Right ventricle myocardium superior (tissue), 1 donor: ENCODE measurements around the gene AICDA. TPM values are rescaled to one million over a fixed set of nuclear protein-coding genes. Genes with fewer than 3 reads are reported as not detected.
"Not testable (repeated sequence)": the region's sequence is repeated elsewhere in the genome, so short reads cannot be mapped to it uniquely, and the experiment has no call there.

Experiments
- ATAC-seq: fragments of 200-7000 bp; cut with Tn5 transposase; one replicate; pipeline ENCODE4 v1.9.1; 2020; ENCODE audit warnings: mild to moderate bottlenecking; ENCODE audit not compliant: poor library complexity
- DNase-seq: peaks from one replicate; pipeline ENCODE4 v3.0.0-alpha.2; 2020
- intact Hi-C: fragments of 100-400 bp; cut with DNase I; formaldehyde crosslinking; loops from one replicate; pipeline ENCODE4 v1.11.2; 2022
- long read RNA-seq: library from polyadenylated mRNA; unstranded; transcript quantifications from one replicate; pipeline ENCODE4 v2.0.0, GENCODE V29; 2021
- total RNA-seq: library from RNA; stranded (reverse); fragmentation: NEBNext Ultra II Directional; extraction: Animal tissue kit (Norgen Biotek cat#: 25700); gene quantifications from one replicate; pipeline ENCODE4 v1.2.1, GENCODE V29; 2021
- donor health status: DM: no; HTN: yes; CAD: no; lungs with severe emphysema.

The AICDA gene
- total RNA-seq, result not detected
- long read RNA-seq, result 0 reads

DNA sequence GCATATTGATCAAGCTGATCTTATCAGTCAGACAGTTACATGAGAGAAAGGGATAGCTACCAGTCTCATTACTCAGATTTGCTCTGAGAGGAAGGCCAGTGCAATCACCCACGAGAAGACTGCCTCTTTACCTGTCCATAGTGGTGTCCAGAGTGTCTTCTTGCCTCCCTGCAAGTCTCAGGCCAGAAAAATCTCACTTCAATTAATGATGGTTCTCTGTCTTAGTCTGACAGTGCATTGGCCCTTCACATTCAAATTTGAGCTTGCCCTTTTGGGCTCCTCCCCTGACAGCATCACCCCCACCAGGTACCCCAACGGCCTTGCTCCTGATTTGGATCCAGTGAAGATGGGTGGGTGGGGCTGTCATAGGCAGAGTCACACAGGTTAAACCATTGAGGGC lies at the start of gene AICDA:
Gene AICDA, minus strand, starts transcription at position 231 of the 400 bp plus-strand sequence. Its CDS starts 92 bp downstream, at position 139.
- DNase-seq (no peak), ATAC-seq (no peak)
- intact Hi-C loops, result no loop called here

DNA sequence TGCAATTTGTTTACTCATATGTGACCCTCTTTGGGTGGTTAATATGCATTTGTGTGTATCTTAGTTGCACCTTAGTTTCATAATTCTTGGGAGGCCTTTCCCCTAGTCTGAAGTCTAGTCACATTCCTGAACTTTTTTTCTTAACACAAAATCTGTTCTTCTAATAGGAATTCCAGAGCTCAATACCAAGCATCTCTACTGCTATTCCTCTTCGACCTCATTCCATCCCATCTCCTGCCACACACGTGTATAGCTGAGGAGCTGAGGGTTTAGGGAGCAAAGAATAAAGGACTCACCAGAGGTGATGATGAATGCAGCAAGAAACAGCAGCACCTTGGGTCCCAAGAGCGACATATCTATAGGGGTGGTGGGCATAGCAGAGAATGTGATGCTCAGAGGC lies 49.1 kb upstream of the AICDA start:
- intact Hi-C loops, result no loop called here
- DNase-seq, result no peak
- no peak for ATAC-seq

DNA sequence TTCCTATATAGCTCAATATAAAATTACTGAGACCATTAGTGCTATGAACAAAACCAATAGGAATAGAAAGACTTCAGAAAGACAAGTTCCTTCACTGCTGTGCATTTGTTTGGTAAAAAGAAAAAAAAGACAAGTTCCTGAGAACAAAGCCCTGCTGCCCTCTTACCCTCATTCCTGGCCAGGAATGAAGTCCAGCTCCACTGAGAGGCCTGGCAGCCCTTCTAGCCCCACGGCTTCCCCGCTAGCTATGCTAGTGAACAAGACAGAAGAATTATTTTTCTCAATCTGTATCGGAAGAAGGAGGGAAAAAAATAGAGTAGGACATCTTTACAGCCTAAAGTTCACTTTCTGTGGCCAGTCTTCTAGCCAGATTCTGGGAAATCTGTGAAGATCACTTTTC lies 48.4 kb upstream of the AICDA start:
- no peak for ATAC-seq
- intact Hi-C loops, result no loop called here
- DNase-seq, result no peak

DNA sequence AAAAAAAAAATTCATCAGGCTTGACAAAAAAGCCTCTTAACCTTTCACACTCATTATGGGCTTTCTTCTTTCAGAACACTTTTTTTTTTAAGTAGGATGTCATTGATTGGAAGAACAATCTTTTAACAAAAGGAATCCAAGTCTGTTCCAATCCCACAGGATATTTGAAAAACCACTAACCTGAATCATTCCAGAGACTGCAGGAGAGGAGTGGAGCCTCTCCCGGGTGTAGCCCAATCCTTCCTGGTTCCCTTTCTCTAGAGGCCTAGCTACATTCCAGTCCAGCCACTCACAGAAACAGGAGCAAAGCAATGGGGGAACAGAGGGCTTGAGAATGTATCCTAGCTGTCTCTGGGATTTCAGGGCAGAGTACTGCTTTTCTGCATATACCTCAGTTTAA lies 45.7 kb upstream of the AICDA start:
- no peak for DNase-seq
- no peak for ATAC-seq
- intact Hi-C loops, result no loop called here

DNA sequence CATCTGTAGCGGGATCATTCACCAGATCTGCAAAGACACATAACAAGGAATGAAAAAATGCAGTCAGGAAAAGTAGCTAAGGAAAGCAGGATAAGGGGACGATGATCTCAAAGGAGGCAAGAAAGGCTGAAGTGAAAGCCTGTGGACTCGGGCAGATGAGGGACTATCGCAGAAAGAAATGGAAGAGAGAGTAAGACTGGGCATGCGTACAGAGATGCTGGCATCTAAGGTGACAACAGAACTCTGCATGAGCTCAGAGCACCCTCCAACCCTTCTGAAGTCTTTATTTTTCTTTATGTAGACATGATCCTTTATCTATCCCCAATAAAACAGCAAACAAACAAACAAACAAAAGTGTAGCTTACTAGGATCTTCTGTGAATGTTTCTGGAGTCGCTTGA lies 42.8 kb upstream of the AICDA start:
- ATAC-seq (no peak), DNase-seq (no peak)
- intact Hi-C loops, result no loop called here

DNA sequence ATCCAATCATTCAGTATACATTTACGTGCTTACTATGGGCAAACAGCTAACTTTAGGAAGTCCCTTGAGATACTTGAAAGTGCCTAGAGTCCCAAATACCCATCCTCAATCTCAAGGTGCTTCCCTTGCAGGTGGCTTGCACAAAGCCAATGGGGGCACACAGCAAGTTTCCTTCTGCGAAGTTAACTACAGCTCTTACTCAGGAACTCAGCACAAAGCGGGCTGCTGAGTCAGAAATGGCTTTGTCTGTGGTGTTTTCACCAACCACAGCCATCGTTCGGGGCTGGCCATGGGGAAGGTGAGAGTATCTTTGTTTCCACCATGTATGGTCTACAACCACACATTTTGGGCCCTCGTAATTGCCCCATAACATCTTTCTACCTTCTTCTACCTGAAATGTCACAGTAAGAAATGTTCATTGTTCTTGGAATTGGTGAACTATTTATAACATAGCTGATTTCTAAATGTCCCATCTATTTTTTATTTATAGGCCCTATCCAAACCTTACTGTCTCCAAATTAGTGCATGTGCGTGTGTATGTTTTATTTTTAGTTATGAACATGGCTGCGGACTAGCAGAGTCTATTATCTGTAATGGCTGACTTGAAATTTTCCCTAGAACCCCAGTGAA lies 36.0 kb upstream of the AICDA start:
- DNase-seq (no peak), ATAC-seq (no peak)
- intact Hi-C loops, result no loop called here

DNA sequence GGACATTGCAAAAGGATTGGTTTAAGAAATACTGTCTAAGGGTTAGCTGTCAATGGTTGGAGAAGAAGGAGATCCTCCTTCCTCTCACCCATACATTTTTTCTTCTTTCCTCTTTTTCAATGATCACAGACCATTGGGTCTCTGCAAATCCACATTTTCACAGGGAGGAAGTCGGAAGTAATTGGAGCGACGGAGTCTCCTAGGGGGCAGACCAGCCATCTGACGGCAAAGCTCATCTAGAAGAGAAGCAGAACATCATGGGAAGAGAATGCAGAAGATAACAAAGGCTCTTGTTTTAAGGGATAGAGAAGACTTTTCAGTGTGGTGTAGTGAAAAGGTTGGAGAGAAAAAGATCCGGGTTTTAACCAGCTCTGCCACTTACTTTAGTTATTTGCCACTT lies 35.3 kb upstream of the AICDA start:
- DNase-seq, result no peak
- no peak for ATAC-seq
- intact Hi-C loops, result no loop called here

DNA sequence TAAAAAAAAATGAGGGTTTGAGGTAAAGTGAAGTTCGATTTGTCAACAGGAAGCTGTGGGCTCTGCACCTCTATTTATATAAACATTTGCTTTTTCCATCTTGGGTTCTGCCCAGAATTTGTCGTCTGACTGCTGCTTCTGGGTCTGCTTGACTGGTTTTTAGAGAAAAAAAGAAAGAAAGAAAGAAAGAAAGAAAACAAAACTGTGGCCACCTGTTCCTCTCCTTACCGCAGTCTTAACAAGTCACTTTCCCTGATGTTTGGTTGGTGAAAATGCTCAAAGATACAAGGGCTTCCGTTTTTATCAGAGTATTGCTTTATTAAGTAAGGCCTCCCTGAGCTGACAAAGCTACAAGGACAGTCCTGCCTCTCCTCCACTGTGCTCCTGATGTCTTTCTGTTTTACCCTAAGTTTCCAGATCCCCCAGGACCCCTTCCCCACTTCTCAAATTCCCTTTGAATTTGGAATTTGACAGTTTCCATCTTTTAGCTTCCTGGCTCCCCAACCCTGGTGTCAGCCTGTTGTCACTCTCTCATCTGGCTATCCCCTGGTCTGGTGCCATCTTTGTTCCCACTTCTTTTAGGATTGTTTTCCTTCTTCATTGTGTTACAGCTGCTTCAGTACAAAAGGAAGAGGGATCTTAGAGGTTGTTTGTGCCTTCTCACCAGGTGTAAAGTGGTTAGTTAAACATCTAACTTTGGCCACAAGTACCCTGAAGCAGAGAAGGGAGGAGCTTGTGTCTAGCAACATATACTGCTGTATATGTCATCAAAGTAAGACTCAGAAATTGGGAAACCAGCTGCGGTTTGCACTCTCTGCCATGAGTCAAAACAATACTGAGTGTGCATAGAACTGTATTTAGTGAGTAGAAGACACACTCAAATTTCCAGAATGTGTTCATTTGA lies 31.9 kb upstream of the AICDA start:
- no peak for DNase-seq
- intact Hi-C loops, result no loop called here
- no peak for ATAC-seq

DNA sequence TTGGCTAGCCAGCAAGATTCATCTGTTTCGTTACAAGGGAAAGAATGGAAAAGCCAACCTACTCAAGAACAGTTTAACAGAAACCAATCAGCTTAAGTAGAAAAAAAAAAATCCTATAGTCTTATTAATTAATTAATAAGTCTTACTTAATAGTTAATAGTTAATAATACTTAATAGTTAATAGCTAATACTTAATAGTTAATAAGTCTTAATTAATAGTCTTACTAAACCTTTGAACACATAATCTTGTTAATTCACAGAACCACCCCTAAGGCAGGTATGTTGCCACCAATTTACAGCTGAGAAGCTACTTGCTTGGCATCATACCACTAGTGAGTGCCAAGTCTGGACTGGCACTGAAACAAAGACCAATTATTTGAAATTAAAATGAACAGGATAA lies 30.1 kb upstream of the AICDA start:
- intact Hi-C loops, result no loop called here
- no peak for DNase-seq
- no peak for ATAC-seq

DNA sequence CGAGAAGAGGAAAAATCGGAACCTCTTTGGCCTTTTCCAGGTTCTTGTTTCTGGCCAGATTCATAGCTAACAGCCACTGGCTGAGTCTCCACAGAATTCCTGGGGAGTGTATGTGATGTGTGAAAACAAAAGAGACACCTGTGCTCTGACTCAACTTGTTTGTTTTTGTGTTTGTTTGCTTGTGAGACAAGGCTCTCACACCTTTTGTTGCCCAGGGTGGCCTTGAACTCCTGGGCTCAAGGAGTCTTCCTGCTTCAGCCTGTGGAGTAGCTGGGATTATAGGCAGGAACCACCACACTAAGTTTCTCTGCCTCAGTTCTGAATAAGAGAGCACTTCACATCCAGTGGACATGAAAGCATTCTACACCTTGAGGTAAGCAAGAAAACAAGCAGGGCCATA lies 27.3 kb upstream of the AICDA start:
- DNase-seq, result no peak
- intact Hi-C loops, result no loop called here
- ATAC-seq, result no peak

DNA sequence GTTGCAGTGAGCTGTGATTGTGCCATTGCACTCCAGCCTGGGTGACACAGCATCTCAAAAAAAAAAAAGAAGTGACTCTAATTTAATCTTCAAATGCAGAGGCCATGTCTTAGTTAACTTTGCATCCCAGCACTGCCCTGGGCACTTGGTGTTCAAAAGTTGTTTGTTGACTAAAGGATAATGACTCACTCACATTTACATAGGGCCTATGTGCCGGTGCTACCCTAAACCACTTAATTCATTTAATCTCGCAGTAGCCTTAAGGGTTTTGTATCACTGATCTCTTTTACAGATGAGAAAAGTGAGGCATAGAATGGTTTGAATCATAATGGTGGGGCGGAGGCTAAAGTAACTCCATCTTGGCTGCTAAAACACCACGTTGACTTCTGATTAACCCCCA lies 26.3 kb upstream of the AICDA start:
- ATAC-seq, result no peak
- no peak for DNase-seq

DNA sequence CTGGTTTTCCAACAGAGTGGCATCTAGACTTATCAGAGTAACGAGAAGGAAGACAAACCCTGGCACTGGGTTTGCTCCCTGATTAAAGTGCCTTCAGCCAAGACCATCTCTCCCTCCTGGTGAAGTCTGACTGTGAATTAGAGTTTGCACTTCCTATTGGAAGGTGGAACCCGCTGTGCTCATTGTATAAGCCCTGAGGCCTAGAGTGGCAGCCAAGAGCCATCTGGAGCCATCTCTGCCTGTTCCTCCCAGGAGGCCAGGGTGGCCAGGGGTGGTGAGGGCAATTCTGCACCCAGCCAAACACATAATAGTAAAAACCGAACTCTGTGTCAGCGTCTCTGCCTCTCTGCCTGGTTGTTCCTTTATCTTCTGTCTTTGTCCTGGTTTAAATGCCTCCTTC lies 25.0 kb upstream of the AICDA start:
- DNase-seq (no peak), ATAC-seq (no peak)
- intact Hi-C loops, result no loop called here

More for the DNA sequence above, 26.3 kb upstream of the AICDA start:
- intact Hi-C loops, result no loop called here

DNA sequence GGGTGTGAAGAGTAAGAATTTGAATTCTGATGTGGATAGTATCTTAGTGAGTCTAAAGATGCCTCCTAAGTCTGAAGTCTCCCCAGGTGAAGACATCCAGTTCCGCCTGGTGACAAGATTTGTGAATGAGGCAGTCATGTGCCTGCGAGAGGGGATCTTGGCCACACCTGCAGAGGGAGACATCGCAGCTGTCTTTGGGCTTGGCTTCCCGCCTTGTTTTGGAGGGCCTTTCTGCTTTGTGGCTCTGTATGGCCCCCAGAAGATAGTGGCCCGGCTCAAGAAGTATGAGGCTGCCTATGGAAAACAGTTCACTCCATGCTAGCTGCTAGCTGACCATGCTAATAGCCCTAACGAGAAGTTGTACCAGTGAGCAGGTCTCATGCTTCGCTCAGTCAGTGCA lies 24.6 kb upstream of the AICDA start:
- intact Hi-C loops, result no loop called here
- DNase-seq (no peak), ATAC-seq (no peak)

DNA sequence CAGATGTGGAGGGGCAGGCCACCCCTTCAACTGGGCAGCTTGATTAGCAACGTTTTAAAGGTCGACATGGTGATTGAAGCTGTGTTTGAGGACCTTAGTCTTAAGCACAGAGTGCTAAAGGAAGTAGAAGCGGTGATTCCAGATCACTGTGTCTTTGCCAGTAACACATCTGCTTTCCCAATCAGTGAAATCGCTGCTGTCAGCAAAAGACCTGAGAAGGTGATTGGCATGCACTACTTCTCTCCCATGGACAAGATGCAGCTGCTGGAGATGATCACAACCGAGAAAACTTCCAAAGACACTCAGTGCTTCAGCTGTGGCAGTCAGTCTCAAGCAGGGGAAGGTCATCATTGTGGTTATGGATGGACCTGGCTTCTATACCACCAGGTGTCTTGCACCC lies 23.9 kb upstream of the AICDA start:
- intact Hi-C loops, result no loop called here
- DNase-seq (no peak), ATAC-seq (no peak)

DNA sequence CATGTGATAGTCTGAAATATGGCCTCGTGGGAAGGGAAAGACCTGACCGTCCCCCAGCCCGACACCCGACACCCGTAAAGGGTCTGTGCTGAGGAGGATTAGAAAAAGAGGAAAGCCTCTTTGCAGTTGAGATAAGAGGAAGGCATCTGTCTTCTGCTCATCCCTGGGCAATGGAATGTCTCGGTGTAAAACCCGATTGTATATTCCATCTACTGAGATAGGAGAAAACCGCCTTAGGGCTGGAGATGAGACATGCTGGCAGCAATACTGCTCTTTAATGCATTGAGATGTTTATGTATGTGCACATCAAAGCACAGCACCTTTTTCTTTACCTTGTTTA lies 23.3 kb upstream of the AICDA start:
- ATAC-seq, DNase-seq, intact Hi-C loops: not testable (repeated sequence)

DNA sequence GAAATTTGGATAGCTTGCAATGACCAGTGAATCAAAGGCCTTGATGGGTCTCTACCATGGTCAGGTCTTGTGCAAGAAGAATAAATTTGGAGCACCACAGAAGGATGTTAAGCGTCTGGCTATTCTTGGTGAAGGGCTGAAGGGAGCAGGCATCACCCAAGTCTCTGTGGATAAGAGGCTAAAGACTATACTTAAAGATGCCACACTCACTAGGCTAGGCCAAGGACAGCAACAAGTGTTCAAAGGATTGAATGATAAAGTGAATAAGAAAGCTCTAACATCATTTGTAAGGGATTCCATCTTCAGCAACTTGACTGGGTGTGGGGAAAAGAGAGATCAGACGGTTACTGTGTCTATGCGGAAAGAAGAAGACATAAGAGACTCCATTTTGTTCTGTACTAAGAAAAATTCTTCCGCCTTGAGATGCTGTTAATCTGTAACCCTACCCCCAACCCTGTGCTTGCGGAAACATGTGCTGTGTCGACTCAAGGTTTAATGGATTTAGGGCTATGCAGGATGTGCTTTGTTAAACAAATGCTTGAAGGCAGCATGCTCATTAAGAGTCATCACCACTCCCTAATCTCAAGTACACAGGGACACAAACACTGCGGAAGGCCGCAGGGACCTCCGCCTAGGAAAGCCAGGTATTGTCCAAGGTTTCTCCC lies 22.8 kb upstream of the AICDA start:
- DNase-seq, intact Hi-C loops, ATAC-seq: not testable (repeated sequence)

DNA sequence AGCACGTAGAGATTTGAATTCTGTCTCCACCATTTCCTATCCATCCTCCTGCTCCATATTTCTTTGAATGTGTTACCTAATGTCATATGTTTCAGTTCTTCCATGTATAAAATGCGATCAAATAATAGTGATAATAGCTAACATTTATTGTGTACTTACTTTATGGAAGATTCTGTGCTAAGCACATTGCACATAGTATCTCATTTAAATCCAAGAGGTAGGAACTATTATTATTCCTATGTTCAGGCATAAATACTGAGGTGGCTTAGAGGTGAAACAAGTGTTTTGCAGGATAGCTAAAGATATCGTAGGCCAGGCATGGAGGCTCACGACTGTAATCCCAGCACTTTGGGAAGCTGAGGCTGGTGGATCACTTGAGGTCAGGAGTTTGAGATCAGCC lies 17.5 kb upstream of the AICDA start:
- intact Hi-C loops, result no loop called here
- no peak for ATAC-seq
- no peak for DNase-seq

DNA sequence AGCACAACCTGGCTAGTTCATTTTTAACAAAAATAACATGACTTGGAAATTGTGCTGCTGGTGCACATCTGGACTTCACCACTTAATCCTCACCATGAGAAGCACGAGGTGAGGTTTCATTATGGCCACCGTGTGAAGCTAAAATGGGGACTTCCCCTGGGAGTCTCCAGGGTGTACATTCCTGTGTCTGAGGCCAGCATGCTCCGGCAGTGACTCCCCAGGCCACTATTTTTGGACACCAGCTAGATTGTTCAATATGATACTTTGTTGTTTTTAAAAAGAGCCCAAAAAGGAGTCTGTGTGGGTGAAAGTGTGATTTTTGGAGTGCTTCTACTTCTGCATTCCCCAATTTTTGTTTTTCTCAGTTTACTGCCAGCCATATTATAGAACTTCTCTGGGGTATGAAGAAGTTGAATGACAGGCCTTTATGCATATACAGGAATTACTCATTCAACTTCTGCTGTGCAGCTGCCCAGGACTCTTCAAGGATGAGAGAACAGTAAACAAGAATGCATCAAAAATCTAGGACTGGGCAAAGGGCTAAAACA lies 16.9 kb upstream of the AICDA start:
- DNase-seq (no peak), ATAC-seq (no peak)
- intact Hi-C loops, result no loop called here

DNA sequence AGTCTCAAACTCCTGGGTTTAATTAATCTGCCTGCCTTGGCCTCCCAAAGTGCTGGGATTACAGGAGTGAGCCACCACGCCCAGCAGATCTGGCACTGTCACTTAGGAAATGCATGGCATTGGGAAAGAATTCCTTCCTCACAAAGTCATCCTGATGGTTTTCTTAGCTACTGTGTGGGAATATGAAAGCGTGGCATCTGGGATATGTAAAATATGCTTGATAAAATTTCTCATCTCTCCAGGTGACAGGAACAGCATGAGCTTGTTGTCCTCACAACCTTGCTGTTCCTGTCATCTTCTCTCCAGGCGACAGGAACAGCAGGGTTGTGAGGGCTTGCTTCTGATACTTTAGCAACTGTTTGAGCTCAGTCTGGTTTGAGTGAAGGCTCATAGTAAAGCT lies 16.1 kb upstream of the AICDA start:
- intact Hi-C loops, result no loop called here
- no peak for ATAC-seq
- no peak for DNase-seq

DNA sequence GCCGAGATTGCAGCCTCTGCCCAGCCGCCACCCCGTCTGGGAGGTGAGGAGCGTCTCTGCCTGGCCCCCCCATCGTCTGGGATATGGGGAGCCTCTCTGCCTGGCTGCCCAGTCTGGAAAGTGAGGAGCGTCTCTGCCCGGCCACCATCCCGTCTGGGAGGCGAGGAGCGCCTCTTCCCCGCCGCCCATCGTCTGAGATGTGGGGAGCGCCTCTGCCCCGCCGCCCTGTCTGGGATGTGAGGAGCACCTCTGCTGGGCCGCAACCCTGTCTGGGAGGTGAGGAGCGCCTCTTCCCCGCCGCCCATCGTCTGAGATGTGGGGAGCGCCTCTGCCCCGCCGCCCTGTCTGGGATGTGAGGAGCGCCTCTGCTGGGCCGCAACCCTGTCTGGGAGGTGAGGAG lies 12.1 kb upstream of the AICDA start:
- intact Hi-C loops, DNase-seq, ATAC-seq: not testable (repeated sequence)
